NCI-H1436 treated with DMSO at 0.1 percent for 48 hours (cell line): ENCODE data around the gene ACVR1C.
A peak's percentile ranks its signal among the peaks of the same experiment; 100 is the strongest.

ENCODE experiments used
- DNase-seq: peaks from one replicate; lab custom pipeline; 2025; lab: John Stamatoyannopoulos, UW

The ACVR1C gene

DNA sequence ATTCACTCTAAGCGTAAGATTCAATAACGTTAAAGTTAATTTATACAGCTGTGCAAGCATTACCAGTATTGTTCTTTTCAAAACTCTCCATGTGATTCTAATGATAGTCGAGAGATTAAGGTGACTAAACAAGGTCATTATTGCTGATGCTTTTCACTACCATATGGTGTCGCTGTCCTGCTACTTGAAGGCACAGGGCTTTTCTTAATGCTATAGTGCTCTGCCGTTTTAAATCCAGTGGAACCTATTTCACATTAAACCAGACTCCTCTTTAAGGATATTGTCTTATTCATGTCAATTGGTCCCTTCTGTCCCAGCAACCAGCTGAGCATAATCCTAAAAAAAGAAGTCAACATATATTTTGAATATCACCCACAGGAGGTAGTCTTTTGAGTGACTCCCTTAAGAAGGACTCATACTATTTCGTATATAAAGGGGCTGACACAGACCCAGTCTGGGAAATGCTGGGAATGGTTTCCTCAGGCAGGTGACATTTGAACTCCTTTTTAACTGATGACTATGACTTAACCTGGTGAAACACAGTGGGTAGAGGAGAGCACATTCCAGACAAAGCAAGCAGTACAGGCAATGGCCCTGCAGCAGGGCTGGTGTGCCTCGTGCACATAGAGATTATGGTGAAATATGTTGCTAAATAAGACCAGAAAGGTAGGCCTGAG is 130.9 kb downstream of the ACVR1C start:
- DNase-seq: peak; percentile 6

DNA sequence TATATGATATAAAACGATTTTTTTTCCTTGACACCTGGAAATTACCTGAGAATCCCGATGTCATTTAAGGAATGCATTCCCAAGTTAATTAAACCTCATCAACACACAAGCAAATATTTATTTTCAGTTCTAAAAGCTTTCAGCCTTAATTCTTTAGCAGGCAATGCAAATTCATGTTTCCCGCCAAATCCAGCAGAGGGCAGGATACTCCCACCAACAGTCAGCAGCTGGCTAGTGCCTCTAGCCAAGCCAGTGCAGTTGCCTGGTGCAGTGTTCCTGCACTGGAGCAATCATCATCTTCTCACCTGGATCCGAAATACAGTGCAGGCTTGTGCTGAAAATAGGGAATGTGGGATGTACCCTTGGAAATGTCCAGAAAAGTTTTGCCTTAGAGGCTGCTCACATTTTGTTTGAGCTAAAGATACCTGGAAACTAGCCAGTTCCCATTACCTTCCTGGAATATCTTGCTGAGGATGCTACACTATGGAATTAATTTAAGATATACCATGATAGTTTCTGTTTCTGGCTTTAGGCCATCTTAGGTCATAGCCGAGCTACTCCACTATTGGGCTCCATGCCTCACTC is 136.4 kb downstream of the ACVR1C start:
- DNase-seq: peak; percentile 12

DNA sequence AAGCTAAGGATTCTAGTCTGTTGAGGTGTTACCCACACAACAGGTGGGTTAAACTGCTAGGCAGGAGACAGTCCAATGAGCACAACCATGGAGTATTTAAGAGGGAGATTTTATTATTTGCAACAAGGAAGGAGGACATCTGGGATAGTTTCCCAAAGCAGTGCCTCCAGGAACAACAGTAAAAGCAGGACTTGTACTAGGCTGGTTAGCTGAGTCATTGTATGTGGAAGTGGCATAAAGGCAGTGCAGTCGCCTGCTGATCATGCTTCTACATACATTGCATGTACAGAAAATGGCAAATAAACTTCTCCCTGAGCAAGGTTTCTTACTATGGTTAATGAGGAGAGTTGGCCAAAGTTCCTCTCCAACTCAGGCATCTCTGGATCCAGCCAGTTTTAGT is 138.7 kb downstream of the ACVR1C start:
- DNase-seq: no peak

DNA sequence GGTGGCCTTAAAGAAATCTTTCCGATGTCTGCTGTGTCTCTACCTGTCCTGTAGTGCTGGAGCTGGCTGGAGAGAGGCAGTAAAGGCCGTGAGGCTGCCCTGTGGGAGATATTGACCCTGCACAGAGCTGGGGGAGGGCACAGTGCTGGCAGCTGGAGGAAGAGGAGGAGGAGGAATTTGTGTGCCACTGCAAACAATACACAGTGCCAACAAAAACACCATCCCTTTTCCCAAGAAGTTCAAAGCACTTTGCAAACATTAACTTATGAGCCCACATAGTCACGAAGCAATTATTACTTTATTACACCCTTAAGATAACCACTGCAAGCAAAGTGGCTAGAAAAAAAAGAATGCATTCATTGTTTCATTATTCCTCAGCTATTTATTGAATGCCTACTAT is 139.8 kb downstream of the ACVR1C start:
- DNase-seq: no peak

DNA sequence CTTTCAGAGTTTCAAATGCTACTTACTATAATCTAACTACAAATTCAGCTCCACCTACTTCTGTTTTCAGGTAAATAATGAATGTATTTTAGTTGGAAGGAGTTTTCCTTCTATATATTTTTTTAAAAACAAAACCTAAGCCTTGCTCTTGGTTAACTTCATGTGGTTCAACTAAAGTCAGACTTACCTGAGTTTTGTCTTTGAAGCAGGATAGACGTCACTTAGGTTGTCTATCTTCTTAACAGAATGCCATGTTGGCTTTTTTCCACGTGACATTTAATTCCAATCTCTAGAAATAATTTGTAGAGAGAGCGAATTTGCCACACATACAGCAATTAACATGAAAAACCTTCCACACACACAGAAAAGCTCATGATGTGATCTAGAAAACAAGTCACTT is 140.9 kb downstream of the ACVR1C start:
- no peak for DNase-seq

DNA sequence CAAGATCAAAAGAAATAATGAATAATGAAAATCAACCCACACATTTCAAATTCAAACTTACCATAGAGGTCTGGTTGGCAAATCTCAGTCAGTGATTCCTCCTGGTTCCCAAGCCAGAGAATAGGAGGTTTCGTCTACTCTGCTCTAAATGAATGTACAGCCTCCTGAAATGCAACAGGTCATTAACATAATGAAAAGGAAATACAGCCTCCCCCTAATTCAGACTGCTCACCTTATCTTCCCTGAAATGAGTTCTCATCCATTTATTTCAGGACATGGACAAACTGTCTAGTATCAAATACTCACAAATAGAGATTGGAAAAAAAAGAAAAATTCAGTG is 141.4 kb downstream of the ACVR1C start:
- no peak for DNase-seq

DNA sequence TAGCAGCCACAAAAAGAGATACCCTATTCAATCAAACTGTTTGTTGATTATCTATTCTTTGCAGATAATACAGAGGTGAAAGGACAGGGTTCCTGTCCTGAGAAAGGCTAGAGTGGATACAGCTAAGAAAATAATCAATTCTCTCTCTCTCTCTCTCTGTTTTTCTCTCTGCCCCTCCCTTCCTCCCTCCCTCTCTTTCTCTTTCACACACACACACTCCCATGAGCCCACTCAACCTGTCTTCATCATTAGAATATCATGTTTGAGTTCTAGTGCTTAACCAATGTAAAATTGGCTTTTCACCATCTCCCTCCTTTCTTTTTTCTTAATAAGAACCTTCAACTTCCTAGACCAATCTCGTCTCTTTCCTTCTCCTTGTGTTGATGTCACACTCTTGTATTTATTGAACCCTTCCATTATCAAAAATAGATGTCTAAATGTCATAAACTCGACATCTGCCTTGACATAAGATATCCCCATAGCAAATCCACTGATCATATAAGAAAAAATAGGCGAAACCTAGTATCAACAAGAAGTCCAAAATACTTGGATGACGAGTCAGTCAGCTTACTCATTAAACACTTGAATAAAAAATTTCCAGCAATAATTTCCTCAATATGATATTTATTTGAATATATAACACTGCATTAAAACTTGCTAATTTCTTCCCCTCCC is 141.9 kb downstream of the ACVR1C start:
- DNase-seq: no peak

DNA sequence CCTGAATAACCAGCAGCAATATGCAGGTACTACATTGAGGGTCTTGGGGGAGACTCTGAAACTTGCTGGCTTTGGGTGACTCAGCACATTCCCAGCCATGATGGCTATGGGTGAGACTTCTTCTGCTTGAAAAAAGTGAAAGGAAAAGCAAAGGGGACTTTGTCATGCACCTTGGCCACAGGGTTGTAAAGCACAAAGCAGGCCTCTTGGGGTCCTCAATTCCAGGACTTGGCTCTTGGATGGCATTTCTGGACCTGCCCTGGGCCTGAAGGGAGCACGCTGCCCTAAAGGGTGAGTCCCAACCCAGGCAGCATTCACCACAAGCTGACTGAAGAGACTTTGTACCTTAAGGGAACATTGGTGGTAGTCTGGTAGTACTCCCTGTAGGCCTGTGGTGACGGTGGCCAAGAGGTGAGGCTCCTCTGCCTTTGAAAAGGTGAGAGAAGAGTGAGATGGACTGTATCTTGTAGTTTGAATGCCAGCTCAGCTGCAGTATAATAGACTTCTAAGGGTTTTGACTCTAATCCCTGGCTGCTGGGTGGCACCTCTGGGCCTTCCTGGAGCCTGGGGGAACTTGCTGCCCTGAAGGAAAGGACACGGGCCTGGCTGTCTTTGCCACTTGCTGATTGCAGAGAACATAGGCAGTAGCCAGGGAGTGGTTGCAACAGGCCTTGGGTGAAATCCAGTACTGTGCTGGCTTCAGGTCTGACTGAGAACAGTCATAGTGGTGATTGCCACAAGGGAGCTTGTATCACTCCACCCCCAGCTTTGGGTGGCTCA is 148.3 kb downstream of the ACVR1C start:
- no peak for DNase-seq

DNA sequence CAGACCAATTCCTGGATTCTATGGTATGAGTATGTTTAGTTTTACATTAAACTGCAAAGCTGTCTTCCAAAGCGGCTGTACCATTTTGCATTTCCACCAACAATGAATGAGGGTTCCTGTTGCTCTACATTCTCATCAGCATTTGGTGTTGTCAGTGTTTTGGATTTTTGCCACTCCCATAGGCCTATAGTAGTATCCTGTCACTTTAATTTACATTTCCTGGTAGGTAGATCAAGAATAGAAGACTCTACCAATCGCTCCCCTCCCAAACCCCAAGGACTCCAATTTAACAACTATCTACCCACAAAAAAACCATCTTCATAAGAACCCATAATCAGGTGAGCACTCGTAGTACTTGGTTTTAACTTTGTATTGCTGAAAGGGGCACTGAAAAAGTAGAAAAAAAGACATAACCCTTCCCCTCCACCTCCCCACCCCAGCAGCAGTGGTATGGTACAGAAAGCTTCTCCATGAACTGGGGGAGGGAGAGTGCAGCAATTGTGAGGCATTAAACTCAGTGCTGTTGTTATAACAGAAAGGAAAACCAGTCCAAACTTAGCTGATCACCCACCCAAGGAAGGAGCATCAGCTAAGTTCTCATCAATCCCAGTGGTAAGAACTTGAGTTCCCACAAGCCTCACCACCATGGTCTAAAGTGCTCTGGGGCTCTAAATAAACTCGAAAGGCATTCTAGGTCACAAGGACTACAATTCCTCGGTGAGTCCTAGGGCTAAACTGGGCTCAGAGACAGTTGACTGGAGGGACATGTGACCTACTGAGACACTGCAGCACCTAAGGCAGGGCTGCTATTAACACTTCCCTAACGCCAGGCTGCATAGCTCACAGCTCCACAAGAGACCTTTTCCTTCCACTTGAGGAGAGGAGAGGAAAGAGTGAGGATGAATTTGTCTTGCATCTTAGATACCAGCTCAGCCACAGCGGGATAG is 149.3 kb downstream of the ACVR1C start:
- no peak for DNase-seq

DNA sequence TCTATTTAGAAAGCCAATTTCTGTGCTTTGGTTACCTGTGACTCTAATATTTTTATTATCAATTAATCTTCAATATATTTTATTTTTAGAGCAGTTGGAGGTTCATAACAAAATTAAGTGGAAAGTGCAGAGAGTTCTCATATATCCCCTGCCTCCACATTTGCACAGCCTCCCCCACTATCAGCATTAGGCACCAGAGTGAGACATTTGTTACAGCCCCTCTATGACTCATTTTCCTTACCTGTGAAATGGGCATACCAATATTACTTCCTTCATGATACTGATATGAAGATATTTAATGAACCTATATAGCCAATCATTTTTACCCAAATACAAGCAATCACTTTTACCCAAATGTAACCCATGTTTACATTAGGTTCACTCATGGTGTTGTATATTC is 150.7 kb downstream of the ACVR1C start:
- DNase-seq: no peak

DNA sequence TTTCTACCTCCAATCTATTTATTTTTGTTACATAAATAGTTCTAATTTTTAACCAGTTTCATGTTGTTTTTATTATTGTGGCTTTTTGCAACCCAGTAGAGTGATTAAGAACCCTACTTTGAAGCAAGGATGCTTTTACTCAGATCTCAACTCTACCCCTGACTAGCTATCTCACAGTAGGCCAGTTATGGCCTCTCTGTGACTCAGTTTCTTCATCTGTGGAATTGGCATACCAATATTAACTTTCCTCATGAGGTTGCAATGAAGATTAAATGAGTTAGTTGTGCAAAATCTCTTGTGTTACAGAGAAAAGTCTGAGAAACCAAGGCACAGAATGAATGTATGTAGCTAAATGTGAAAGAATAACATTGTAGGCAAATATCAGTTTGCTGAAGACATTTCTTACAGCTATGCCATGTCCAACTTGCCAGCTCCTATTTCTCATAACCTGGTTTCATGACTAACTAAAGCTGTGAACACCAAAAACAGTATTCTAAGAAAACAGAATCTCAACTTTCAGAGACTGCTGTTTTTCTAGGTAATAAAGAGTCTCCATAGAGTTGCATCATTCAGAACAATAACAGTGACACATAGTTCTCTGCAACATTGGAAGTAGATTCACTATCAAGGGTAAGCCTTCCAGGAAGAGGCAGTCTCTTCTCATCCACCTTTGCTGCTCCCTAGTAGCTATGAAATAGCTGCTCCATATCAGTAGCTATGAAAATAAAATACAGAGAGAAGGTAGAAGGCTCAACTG is 151.5 kb downstream of the ACVR1C start:
- DNase-seq: no peak
